ENCODE measurements around the gene COL23A1. TPM values are rescaled to one million over a fixed set of nuclear protein-coding genes. Genes with fewer than 3 reads are reported as not detected.

The COL23A1 gene
- polyA plus RNA-seq, 3 donors, result 0.11 to 0.21 TPM; not detected in 1

DNA sequence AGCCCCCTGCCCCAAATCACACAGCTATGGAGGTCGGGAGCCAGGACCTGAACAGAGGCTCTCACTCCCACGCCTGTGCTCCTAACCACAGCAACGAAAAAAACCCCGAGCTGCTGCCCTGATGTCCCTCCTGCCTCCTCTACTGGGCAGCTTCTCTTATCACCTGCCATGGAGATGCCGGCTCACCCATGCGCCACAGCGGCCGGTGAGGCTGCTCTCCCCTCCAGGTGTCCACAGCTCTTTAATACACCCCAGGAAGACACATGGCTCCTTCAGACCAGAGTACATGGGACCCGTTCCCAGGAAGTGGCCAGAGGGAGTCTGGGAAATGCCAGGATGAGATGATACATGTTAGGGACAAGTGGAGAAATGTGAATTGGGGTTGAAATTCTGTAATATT, 110.9 kb downstream of the COL23A1 start:
- no peak overlapping the region for H3K27ac ChIP-seq (ENCODE audit: low read depth in 1 of 2, low read length in 2 of 2)
- intact Hi-C loops (cut with micrococcal nuclease), result no loop called here
- Mint-ChIP-seq H3K27me3 (ENCODE audit: low read depth in 3 of 3) (peaks cover 0 to 5% (median 1%) of the 10 kb centered on the region in 3 donors), H3K4me1 (peaks cover 59% of the 10 kb centered on the region), H3K27ac (peak overlapping the region in 1 of 7 donors; percentile 21), H3K4me3 (no peak overlapping the region), H3K9me3 (no peaks in the 10 kb centered on the region), H3K36me3 (peaks cover 0 to 2% of the 10 kb centered on the region in 2 donors)
- H3K4me3 ChIP-seq (replicated peaks in 1 of 3; ENCODE audit: low read depth in 2 of 3, low read length in 3 of 3), result no peak overlapping the region
- 79% methylated on average over 4 of the region's 9 CpGs for WGBS (ENCODE audit: insufficient coverage)
- H3K27me3 ChIP-seq (ENCODE audit: control insufficient read depth in 2 of 2, insufficient read depth in 2 of 2, low read length in 2 of 2), result no peaks in the 10 kb centered on the region
- H3K4me2 ChIP-seq (replicated peaks; ENCODE audit: extremely low read depth, low read length, poor library complexity, severe bottlenecking), result no peak overlapping the region
- peaks cover 22% of the 10 kb centered on the region for H3K79me2 ChIP-seq (ENCODE audit: insufficient read depth, low read length)
- no peak overlapping the region for H3K9ac ChIP-seq (ENCODE audit: insufficient read depth, low read length, poor library complexity, severe bottlenecking)
- H4K20me1 ChIP-seq (ENCODE audit: insufficient read depth, low read length), result no peaks in the 10 kb centered on the region
- TF ChIP-seq, protein P1, sequence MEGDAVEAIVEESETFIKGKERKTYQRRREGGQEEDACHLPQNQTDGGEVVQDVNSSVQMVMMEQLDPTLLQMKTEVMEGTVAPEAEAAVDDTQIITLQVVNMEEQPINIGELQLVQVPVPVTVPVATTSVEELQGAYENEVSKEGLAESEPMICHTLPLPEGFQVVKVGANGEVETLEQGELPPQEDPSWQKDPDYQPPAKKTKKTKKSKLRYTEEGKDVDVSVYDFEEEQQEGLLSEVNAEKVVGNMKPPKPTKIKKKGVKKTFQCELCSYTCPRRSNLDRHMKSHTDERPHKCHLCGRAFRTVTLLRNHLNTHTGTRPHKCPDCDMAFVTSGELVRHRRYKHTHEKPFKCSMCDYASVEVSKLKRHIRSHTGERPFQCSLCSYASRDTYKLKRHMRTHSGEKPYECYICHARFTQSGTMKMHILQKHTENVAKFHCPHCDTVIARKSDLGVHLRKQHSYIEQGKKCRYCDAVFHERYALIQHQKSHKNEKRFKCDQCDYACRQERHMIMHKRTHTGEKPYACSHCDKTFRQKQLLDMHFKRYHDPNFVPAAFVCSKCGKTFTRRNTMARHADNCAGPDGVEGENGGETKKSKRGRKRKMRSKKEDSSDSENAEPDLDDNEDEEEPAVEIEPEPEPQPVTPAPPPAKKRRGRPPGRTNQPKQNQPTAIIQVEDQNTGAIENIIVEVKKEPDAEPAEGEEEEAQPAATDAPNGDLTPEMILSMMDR (IDR thresholded peaks at IDR 0.05), result no peak
- no peaks in the 10 kb centered on the region for H3K9me3 ChIP-seq (replicated peaks in 1 of 2; ENCODE audit: control insufficient read depth in 1 of 2, insufficient read depth in 1 of 2, low read length in 2 of 2)
- H3K36me3 ChIP-seq (replicated peaks in 1 of 2; ENCODE audit: control insufficient read depth in 1 of 2, insufficient read depth in 2 of 2, low read length in 2 of 2), result no peaks in the 10 kb centered on the region
- no peak for DNase-seq
- peaks cover 61% of the 10 kb centered on the region in 2 donors for H3K4me1 ChIP-seq (ENCODE audit: control insufficient read depth in 1 of 2, insufficient read depth in 2 of 2, low read length in 2 of 2)
- no peak overlapping the region for H2AFZ ChIP-seq (ENCODE audit: insufficient read depth, low read depth, low read length, poor library complexity, severe bottlenecking)

DNA sequence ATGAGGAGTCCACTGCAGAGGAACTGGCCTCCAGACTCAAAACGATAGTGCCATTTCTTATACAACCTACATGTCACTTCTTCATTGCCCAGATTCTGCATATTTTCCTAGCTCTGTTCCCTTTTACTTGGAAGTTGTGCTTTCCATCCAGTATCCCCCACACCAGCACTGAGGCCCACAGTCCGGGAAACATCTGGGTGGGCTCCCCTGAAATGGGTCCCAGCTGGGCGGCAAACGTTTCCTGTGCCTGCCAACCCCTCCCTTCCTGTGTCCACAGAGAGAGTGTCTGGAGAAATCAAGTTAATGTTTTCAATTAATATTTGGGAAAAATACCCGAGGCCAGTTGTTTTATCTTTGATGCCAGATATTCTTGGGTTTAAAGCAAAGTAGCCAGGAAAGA, 111.8 kb downstream of the COL23A1 start:
- Histone ChIP-seq H3K4me3 (replicated peaks in 1 of 3; ENCODE audit: low read depth in 2 of 3, low read length in 3 of 3) (peak overlapping the region in 1 of 3 experiments; percentile 61), H3K9me3 (replicated peaks in 1 of 2; ENCODE audit: control insufficient read depth in 1 of 2, insufficient read depth in 1 of 2, low read length in 2 of 2) (no peaks in the 10 kb centered on the region), H3K27ac (ENCODE audit: low read depth in 1 of 2, low read length in 2 of 2) (peak overlapping the region; percentile 60 to 86), H3K4me1 (ENCODE audit: control insufficient read depth in 1 of 2, insufficient read depth in 2 of 2, low read length in 2 of 2) (peaks cover 60 to 61% of the 10 kb centered on the region in 2 donors), H4K20me1 (ENCODE audit: insufficient read depth, low read length) (no peaks in the 10 kb centered on the region), H3K27me3 (ENCODE audit: control insufficient read depth in 2 of 2, insufficient read depth in 2 of 2, low read length in 2 of 2) (no peaks in the 10 kb centered on the region), H3K9ac (ENCODE audit: insufficient read depth, low read length, poor library complexity, severe bottlenecking) (no peak overlapping the region), H3K4me2 (replicated peaks; ENCODE audit: extremely low read depth, low read length, poor library complexity, severe bottlenecking) (peak overlapping the region; percentile 60), H3K36me3 (replicated peaks in 1 of 2; ENCODE audit: control insufficient read depth in 1 of 2, insufficient read depth in 2 of 2, low read length in 2 of 2) (no peaks in the 10 kb centered on the region), H2AFZ (ENCODE audit: insufficient read depth, low read depth, low read length, poor library complexity, severe bottlenecking) (peak overlapping the region; percentile 60), H3K79me2 (ENCODE audit: insufficient read depth, low read length) (peaks cover 22% of the 10 kb centered on the region)
- Mint-ChIP-seq H3K9me3 (no peaks in the 10 kb centered on the region), H3K4me1 (peaks cover 61% of the 10 kb centered on the region), H3K27me3 (ENCODE audit: low read depth in 3 of 3) (peaks cover 0 to 5% (median 1%) of the 10 kb centered on the region in 3 donors), H3K36me3 (peaks cover 0 to 2% of the 10 kb centered on the region in 2 donors), H3K4me3 (peak overlapping the region; percentile 68 to 71), H3K27ac (peak overlapping the region; percentile 48 to 95 (median 86))
- intact Hi-C loops (cut with micrococcal nuclease), result no loop called here
- TF ChIP-seq, protein P1 (IDR thresholded peaks at IDR 0.05), result no peak
- peak in 1 of 3 donors; percentile 30 for DNase-seq
- 0% methylated on average over 1 of the region's 5 CpGs for WGBS (ENCODE audit: insufficient coverage)
